HG03469 (cell line): Measurements from ENCODE around the gene GDF15.
"Not testable (repeated sequence)": the region's sequence is repeated elsewhere in the genome, so short reads cannot be mapped to it uniquely, and the experiment has no call there.

Source experiments
- ATAC-seq: cut with Tn5 transposase; IDR thresholded peaks from one replicate; pipeline ENCODE4 v1.9.1; 2021; ENCODE audit warnings: mild to moderate bottlenecking, moderate library complexity, moderate number of reproducible peaks; ENCODE audit not compliant: unreplicated experiment

GDF15 gene

DNA sequence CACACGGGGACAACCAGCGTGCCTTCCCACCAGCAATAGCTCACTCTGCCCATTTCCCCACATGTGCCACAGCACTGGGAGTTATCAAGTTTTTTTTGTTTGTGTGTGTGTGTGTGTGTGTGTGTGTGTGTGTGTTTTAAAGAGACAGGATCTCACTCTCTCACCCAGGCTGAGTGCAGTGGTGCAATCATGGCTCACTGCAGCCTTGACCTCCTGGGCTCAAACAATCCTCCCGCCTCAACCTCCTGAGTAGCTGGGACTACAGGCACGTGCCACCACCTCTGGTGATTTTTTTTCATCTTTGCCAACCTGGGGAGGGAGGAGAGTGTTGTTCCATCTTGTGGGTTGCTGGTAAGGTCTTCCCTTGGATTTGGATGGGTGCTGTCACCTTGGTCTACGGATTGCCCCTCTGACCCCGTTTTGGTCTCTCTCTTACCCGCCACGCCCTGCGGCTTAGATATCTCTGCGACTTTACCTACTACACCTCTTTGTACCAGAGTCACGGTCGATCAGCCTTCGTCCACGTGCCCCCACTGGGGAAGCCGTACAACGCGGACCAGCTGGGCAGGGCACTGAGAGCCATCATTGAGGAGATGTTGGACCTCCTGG lies 22.9 kb upstream of the GDF15 start:
- ATAC-seq = no peak

DNA sequence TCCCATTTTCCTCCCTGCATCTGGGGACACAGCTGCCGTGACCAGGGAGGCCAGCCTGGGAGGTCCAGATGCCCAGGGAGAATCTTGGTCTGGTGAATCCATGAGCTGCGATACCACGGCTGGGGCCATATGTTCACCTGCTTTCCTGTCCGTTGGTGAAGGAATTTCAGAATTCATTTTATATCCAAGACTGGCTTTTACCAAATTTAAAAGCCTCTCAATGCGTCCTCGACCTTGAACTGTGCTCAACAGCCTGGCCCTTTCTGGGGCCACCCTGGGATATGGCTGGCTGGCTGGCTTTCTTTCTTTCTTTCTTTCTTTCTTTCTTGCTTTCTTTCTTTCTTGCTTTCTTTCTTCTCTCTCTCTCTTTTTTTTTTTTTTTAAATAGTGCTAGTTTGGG lies 22.2 kb upstream of the GDF15 start:
- no peak for ATAC-seq

DNA sequence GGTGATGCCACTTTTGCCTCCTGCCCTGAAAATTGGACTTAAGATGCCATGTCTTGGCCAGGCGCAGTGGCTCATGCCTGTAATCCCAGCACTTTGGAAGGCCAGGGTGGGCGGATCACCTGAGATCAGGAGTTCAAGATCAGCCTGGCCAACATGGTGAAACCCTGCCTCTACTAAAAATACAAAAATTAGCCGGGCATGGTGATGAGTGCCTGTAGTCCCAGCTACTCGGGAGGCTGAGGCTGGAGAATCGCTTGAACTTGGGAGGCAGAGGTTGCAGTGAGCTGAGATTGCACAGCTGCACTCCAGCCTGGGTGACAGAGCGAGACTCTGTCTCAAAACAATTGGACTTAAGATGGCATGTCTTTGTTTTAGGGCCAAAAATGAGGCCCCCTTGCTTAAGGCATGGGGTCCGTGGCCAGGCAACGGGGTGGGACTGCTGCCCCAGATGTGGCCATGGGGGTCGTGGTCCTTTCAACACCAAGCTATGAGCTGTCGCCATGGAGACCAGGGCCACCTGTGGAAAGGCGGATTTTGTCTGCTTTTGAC lies 21.6 kb upstream of the GDF15 start:
- not testable (repeated sequence) for ATAC-seq

DNA sequence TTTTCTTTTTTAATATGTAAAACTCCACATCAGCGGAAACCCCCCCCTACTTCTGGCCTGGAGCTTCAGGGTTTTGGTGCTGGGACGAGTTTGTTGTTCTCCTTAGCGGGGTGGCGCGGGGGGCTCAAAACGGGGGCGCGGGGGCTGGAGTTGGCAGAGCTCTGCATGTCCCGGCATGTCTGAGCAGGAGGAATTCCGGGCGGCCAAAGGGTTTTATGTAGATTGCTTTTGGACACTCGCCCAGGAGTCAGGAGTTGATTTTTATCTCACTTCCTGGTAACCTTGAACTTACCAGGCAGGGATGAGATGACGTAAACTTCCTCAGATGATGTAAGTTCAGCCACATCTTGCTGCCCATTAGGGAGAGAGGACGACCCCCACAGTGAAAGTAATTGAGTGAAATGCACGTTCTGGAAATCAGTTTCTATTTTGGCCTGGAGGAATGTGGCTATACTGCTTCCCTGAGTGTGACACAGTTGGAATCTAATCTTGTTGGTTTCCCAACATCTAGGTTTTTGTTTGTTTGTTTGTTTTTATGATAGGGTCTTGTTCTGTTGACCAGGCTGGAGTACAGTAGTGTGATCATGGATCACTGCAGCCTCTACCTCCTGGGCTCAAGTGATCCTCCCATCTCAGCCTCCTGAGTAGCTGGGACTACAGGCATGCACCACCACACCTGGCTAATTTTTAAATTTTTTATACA lies 21.0 kb upstream of the GDF15 start:
- no peak for ATAC-seq

DNA sequence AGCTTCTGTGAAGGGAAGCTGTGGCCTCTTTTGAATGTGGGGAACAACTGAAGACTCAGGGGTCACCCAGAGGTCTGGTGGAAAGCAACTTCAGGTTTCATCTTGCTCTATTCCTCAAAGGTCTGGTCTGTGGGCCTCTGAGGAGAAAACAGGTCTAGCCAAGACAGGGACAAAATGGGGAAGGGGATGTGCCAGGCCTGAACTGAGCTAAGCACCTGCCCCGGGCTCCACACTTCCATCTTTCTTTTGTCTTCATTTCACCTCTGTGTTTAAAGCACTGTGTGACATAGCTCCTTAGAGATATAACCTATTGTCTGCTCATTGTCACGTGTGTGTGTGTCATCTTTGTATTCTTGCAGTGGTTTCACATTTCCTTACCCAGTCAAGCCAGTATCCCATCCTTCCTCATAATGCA lies 19.9 kb upstream of the GDF15 start:
- ATAC-seq = no peak

DNA sequence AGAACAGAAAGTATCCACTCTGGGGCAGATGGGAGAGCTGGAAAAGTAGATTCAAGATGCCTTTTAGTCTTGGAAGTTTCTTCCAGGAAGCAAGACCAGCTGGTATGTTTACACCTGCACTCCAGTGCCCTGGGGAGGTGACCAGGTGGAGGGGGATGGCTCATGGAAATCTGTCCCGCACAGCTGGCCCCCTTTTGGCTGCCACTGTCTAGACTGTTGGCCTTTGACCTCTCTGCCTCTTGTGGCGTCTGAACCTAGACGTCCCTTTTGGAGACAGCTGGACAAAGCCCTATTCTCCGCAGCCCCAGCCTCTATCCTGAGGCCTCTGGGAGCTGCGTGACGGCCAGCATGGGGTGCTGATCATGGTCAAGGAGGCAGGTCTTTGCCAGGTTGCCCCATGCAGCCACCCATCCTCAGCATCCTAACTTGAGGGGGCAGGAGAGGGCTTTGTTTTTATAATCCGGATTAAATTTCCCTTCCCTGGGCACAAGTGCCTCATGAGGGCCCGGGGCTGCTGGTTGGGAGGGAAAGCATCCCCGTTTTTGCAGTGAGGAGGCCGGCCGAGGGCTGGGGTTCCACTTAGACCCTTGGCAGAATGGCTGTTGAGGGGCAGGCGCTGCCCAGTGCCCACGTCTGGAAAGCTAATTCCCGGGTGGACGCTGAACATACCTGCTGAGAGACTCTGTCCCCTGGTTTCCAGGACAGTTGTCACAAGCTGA lies 17.3 kb upstream of the GDF15 start:
- no peak for ATAC-seq

DNA sequence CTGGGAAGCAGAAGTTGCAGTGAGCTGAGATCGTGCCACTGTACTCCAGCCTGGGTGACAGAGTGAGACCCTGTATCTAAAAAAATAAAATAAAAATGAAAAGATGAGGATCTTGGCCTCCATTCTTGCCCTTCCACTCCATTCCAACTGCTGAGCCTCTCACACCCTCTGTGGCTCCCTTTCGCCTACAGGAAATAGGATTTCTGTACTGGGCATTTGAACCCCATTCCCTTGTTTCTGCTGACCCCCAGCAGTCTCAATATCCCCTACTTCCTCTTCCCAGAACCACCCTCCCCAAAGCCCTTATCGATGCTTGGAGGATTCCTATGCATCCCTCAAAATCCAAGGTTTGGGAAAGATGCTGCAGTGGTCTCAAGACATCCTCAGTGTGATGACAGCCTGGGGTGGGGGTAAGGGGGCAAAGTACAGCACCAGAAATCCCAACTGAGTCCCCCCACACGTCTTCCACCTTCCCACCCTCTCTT lies 12.5 kb upstream of the GDF15 start:
- ATAC-seq = no peak

DNA sequence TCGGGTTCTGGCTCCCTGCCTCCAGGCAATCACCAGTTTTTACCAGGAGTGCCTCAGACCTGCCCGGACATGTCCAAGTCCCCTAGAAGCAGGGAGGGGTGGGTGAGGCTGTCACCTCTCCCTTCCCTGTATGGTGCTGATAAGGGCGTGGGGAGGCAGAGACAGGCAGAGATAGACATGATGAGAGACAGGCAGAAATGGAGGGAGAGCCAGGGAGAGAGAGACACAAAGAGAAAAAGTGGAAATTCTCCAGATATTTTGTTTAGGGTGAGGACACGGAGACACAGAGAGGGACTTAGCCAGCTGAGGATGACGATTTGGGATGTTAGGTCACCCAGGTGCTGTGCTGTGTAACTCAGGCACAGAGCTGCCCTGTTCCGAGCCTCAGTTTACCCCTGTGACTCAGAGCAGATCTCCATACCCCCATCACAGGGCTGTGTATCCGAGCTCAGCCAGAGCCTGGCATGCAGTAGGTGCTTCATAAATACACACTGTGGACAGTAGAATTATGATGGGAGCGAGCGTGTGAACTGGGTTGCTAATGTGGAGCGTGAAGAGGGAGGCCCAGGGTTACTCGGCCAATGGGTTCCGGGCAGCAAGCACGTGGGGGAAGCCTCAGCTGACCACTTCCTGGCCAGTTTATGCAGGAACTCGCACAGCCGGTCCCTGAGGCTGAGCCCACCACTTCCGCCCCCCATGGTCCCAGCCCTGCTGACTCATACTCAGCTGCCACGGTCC lies 11.9 kb upstream of the GDF15 start:
- peak; percentile 42 for ATAC-seq

DNA sequence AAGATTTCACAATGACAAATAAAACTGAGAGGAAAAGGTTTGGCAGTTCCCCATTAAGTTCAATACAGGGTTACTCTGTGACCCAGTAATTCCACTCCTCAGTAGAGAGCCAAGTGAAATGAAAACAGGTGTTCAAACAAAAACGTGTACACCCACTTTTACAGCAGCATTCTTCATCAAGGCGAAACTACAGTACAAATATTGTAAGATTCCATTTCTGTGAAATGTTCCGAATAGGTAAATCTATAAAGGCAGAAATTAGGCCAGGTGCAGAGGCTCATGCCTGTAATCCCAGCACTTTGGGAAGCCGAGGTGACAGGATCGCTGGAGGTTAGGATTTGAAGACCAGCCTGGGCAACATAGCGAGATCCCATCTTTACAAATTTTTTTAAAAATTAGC lies 8.9 kb upstream of the GDF15 start:
- ATAC-seq = no peak

DNA sequence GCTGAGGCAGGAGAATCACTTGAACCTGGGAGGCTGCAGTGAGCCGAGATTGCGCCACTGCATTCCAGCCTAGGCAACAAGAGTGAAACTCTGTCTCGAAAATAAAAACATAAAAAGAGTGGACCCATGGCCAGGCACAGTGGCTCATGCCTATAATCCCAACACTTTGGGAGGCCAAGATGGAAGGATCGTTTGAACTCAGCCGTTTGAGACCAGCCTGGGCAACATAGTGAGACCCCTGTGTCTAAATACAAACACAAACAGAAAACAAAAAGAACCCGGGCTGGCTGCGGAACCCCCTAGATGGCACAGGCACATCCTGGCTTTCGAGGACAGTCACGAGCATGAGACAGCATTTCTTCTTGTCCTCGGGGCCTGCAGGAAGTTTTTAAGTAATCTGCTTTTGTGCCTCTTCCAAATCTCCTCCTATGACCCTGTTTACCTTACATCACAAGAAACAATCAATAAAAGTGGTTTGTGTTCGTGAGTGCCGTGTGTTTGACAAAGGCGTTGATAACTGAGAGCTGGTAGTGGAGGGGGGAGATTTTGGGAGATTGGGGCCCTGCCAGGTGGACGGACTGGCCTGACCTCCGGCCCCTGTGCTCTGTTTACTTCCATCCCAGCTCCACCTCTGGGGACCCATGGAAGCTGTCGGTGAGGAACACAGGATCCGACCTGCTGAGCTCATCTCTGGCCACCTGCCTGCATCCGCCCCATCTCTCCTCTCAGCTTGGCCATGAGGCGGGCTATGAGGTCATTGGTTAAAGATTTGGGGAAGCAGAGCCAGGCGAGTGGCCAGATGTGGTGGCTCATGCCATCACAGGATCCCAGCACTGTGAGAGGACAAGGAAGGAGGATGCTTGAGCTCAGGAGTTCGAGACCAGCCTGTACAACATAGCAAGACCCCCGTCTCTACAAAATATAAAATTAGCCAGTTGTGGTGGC lies 5.9 kb upstream of the GDF15 start:
- no peak for ATAC-seq

DNA sequence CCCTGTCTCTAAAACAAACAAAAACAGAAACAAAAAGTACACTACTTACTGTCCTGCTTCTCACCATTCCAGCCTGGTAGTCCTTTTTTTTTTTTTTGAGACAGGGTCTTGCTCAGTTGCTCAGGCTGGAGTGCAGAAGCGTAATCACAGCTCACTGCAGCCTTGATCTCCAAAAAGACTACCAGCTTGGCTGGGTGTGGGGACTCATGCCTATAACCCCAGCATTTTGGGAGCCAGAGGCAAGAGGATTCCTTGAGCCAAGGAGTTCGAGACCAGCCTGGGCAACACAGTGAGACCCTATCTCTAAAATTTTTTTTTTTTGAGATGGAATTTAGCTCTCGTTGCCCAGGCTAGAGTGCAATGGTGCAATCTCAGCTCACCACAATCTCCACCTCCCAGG lies 5.1 kb upstream of the GDF15 start:
- ATAC-seq = no peak

DNA sequence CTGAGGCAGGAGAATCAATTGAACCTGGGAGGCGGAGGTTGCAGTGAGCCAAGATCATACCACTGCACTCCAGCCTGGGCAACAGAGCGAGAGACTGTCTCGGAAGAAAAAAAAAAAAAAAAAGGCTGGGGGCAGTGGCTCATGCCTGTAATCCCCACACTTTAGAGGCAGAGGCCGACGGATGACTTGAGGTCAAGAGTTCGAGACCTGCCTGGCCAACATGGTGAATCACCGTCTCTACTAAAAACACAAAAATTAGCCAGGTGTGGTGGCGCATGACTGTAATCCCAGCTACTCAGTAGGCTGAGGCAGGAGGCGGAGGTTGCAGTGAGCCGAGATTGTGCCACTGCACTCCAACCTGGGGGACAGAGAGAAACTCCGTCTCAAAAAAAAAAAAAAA lies 2.3 kb upstream of the GDF15 start:
- not testable (repeated sequence) for ATAC-seq

DNA sequence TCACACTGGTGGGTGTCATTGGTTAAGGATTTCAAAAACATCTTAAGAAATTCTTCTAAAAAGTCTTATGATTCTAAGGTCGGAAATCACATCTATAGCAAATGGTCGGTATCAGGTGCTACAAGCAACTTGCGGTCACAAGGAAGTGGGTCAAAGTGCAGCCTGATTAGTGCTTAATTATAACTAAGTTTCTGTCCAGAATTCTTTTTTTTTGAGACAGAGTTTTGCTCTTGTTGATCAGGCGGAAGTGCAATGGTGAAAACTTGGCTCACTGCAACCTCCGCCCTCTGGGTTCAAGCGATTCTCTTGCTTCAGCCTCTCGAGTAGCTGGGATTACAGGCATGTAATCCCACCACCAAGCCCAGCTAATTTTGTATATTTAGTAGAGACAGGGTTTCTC lies 1.2 kb upstream of the GDF15 start:
- ATAC-seq = no peak

DNA sequence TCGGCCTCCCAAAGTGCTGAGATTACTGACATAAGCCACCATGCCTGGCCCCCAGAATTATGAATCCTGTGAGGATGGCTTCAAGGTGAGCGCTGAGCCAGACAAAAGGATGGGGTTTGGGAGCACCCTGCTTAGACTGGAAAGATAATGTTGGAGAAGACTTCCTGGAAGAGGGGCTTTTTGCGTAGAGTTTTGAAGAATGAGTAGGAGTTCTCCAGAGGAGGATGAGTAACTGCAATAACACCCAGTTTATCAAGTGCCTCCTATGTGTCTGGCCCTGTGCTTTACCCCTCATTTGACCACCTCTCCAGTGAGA lies 641 bp upstream of the GDF15 start:
- ATAC-seq = no peak

DNA sequence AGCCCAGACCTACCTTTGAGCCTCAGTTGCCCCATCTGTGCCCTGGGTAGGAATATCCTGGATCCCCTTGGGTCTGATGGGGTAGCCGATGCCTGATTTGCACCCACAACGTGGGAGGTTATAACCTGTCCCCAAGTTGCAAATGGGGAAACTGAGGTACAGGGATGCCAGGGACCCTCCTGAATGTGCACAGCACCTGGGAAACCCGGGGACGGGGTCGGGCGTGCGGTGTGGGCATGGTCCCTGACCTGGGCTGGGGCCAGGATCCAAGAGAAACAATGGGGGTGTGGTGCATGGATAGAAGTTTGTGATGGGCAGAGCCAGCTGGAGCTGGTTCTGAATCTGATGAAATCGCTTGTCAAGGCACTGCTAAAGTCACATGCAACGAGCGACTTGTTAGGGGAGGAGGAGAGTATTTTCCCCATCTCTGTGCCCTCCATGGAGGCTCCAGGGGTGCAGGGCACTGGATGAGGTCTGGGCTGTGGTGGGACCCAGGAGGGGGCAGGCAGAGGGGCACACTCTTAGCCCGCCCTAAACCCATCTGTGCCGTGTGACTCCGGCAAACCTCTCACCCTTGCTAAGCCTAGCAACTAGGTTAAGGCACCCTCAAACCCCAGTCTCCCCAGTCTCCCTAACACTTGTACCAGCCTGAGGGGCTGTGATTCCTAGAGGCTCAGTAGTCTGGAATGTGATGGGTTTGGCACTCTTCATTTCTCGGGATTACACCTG lies 749 bp downstream of the GDF15 start:
- ATAC-seq = no peak

DNA sequence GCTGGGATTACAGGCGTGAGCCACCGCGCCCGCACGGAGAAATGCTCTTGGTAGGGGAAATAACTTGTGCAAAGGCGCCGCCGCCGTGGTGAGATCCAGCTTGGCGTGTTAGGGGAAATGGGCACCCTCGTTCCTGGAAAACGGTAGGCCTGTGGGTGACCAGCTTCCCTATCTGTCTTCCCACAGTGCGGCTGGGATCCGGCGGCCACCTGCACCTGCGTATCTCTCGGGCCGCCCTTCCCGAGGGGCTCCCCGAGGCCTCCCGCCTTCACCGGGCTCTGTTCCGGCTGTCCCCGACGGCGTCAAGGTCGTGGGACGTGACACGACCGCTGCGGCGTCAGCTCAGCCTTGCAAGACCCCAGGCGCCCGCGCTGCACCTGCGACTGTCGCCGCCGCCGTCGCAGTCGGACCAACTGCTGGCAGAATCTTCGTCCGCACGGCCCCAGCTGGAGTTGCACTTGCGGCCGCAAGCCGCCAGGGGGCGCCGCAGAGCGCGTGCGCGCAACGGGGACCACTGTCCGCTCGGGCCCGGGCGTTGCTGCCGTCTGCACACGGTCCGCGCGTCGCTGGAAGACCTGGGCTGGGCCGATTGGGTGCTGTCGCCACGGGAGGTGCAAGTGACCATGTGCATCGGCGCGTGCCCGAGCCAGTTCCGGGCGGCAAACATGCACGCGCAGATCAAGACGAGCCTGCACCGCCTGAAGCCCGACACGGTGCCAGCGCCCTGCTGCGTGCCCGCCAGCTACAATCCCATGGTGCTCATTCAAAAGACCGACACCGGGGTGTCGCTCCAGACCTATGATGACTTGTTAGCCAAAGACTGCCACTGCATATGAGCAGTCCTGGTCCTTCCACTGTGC lies 2.4 kb downstream of the GDF15 start:
- no peak for ATAC-seq

DNA sequence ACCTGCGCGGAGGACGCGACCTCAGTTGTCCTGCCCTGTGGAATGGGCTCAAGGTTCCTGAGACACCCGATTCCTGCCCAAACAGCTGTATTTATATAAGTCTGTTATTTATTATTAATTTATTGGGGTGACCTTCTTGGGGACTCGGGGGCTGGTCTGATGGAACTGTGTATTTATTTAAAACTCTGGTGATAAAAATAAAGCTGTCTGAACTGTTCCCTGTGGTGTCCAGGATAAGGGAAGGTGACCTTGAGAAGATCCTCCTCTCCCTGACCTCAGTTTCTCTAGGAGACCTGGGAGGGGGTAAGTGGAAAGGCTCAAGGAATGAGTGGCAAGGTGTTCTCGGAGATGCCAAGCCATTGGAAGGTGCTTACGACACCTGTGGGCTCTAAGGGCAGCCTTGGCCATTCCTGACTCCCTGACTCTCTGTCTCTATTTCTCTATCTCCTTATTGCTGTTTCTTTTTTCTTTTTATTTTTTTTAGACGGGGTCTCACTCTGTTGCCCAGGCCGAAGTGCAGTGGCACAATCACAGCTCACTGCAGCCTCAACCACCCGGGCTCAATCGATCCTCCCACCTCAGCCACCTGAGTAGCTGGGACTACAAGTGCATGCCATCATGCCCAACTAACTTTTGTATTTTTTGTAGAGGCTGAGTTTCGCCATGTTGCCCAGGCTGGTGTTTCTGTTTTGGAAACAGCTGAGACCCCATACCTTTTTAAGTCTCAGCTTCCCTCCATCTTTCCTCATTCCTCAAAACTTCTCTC lies 3.2 kb downstream of the GDF15 start:
- no peak for ATAC-seq

DNA sequence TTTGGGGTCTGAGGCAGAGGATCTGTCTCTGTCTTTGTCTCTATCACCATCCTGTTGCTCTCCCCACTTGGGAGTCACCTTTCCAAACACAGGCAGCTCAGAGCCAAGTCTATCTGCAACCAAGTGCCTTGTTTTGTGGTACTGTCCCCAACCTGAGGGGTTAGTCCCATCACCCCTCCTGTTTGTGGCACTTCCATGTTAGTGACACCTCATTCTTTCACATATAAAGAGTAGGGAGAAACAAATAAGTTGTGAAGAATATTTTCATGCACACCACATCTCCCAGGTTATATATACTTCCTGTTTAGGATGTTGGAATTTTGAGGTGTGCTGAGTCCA lies 3.7 kb downstream of the GDF15 start:
- ATAC-seq = no peak
